Measurements from ENCODE around the gene MAPK9.

Gene MAPK9

GRCh38 chr5:180324601-180324950 is 32.7 kb upstream of the MAPK9 start:
- no peak overlapping the region for H3K4me3 ChIP-seq (ENCODE audit: low read length)
- TF ChIP-seq, protein P1, sequence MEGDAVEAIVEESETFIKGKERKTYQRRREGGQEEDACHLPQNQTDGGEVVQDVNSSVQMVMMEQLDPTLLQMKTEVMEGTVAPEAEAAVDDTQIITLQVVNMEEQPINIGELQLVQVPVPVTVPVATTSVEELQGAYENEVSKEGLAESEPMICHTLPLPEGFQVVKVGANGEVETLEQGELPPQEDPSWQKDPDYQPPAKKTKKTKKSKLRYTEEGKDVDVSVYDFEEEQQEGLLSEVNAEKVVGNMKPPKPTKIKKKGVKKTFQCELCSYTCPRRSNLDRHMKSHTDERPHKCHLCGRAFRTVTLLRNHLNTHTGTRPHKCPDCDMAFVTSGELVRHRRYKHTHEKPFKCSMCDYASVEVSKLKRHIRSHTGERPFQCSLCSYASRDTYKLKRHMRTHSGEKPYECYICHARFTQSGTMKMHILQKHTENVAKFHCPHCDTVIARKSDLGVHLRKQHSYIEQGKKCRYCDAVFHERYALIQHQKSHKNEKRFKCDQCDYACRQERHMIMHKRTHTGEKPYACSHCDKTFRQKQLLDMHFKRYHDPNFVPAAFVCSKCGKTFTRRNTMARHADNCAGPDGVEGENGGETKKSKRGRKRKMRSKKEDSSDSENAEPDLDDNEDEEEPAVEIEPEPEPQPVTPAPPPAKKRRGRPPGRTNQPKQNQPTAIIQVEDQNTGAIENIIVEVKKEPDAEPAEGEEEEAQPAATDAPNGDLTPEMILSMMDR (conservative IDR thresholded peaks at IDR 0.05; ENCODE audit: low read depth, low read length): no peak
- DNase-seq (ENCODE audit: low read depth): no peak

DNA sequence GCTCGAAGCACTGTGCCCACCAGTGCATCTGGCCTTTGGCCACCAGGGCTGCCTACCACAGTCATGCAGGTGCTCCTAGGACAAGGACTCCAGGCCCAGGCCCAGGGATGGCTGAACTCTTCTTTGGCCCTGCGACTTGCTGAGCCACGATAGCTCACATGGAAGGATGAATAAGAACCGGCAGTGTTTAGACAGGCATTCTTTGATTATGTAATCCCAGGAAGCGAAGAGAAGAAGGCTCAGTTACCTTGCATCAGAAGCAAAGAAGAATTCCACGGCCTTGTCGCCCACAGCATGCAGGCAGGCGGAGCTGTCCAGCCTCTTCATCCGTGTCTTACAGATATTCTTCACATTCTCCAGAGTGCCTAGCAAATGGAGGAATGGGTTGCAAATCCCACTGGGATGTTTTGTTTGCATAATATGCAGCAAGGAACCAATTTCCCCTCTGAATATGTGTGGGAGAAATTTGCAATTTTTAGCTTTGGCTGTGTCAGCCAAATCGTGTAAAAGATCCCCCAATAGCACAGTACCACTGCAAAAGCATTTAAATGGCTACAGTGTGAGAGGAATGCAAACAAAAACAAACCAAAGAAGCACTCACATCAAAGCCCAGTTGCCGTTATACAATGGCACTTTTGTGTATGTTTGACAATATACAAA is 32.2 kb upstream of the MAPK9 start:
- no peak overlapping the region for H3K4me3 ChIP-seq (ENCODE audit: low read length)
- TF ChIP-seq, protein P1 (conservative IDR thresholded peaks at IDR 0.05; ENCODE audit: low read depth, low read length): no peak
- no peak for DNase-seq (ENCODE audit: low read depth)

GRCh38 chr5:180323160-180323559 is 31.3 kb upstream of the MAPK9 start:
- DNase-seq (ENCODE audit: low read depth): no peak
- TF ChIP-seq, protein P1 (conservative IDR thresholded peaks at IDR 0.05; ENCODE audit: low read depth, low read length): no peak
- H3K4me3 ChIP-seq (ENCODE audit: low read length): no peak overlapping the region

DNA sequence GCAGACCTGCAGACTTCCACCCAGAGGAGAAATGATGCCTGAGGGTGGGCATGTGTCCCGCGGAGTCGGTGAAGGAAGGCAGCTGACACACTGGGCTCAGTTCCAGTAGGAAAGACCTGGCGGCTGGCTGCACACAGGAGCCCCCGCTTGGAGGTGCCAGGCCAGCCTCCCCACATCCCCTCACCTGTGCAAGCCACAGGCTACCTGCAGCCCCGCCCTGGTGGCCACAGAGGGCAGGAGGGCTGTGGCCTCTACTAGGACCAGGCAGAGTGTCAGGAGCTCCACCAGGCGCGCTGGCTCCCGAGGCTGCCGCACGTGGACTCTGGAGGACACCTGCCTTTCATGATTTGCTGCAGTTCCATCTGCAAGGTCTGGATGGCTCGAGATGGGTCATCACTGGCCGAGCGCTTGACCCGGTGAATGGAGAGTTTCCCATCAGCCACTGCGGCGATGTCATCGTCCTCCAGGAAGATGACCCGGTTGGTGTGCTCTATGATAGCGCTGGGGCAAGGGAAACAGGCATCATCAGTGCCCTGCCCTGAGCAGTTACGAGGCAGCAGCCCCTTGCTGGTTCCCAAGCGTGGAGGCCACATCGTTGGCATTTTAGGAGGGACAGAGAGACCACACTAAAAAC is 26.7 kb upstream of the MAPK9 start:
- DNase-seq (ENCODE audit: low read depth): no peak
- TF ChIP-seq, protein P1 (conservative IDR thresholded peaks at IDR 0.05; ENCODE audit: low read depth, low read length): no peak
- H3K4me3 ChIP-seq (ENCODE audit: low read length): no peak overlapping the region

GRCh38 chr5:180316586-180316985 is 24.7 kb upstream of the MAPK9 start:
- TF ChIP-seq, protein P1 (conservative IDR thresholded peaks at IDR 0.05; ENCODE audit: low read depth, low read length): no peak

GRCh38 chr5:180315762-180316212 is 23.9 kb upstream of the MAPK9 start:
- TF ChIP-seq, protein P1 (conservative IDR thresholded peaks at IDR 0.05; ENCODE audit: low read depth, low read length): peak; percentile 83
- no peak for DNase-seq (ENCODE audit: low read depth)
- H3K4me3 ChIP-seq (ENCODE audit: low read length): no peak overlapping the region

More at GRCh38 chr5:180316586-180316985, 24.7 kb upstream of the MAPK9 start:
- H3K4me3 ChIP-seq (ENCODE audit: low read length): no peak overlapping the region
- DNase-seq (ENCODE audit: low read depth): no peak
